Cortex of kidney (tissue), 1 donor: ENCODE results near the gene F11R.
"Not testable (repeated sequence)": the region's sequence is repeated elsewhere in the genome, so short reads cannot be mapped to it uniquely, and the experiment has no call there.

Source experiments
- DNase-seq: peaks from one replicate; lab custom pipeline; 2025; lab: John Stamatoyannopoulos, UW

The F11R gene

GRCh38 chr1:161044535-161044907 is 23.6 kb upstream of the F11R start:
- no peak for DNase-seq

GRCh38 chr1:161039546-161039945 is 18.6 kb upstream of the F11R start:
- no peak for DNase-seq

GRCh38 chr1:161039154-161039545 is 18.2 kb upstream of the F11R start:
- no peak for DNase-seq

- no peak for DNase-seq
These were observed 17.7 kb upstream of the F11R start, which contains the start of gene TSTD1 for GRCh38 chr1:161038523-161039153. TSS of gene TSTD1 (minus strand) at chr1:161038964. CDS start at chr1:161038889, 75 bp downstream.

- no peak for DNase-seq
These were observed 16.9 kb upstream of the F11R start for GRCh38 chr1:161037661-161038522.

GRCh38 chr1:161033751-161034150 is 12.8 kb upstream of the F11R start:
- no peak for DNase-seq

GRCh38 chr1:161032409-161032808 is 11.5 kb upstream of the F11R start:
- DNase-seq: no peak

GRCh38 chr1:161031874-161032273 is 10.9 kb upstream of the F11R start:
- no peak for DNase-seq

- not testable (repeated sequence) for DNase-seq
These were observed 8.5 kb upstream of the F11R start for GRCh38 chr1:161029466-161029865.

- DNase-seq: not testable (repeated sequence)
These were observed 6.0 kb upstream of the F11R start for GRCh38 chr1:161026954-161027353.

GRCh38 chr1:161022432-161022831 is 1.5 kb upstream of the F11R start:
- DNase-seq: not testable (repeated sequence)

- DNase-seq: no peak
These were observed 1.0 kb upstream of the F11R start for GRCh38 chr1:161021970-161022353.

- peak; percentile 65 for DNase-seq
These were observed 415 bp upstream of the F11R start for GRCh38 chr1:161021165-161021969.

- no peak for DNase-seq
These were observed 1.0 kb downstream of the F11R start for GRCh38 chr1:161019751-161020495.

GRCh38 chr1:161019111-161019660 is 1.8 kb downstream of the F11R start:
- not testable (repeated sequence) for DNase-seq

- no peak for DNase-seq
These were observed 2.4 kb downstream of the F11R start for GRCh38 chr1:161018631-161018930.

GRCh38 chr1:161017756-161018630 is 3.0 kb downstream of the F11R start:
- no peak for DNase-seq

GRCh38 chr1:161017181-161017580 is 3.8 kb downstream of the F11R start:
- not testable (repeated sequence) for DNase-seq

- DNase-seq: not testable (repeated sequence)
These were observed 4.3 kb downstream of the F11R start for GRCh38 chr1:161016683-161017082.

- peak; percentile 9 for DNase-seq
These were observed 7.3 kb downstream of the F11R start for GRCh38 chr1:161013488-161014230.
